PC-9 (cell line): ENCODE measurements around the gene TMTC2.

Experiments used
- CTCF ChIP-seq: fragments of 200-600 bp; sonication (generic); conservative IDR thresholded peaks from 2 replicates; pipeline ENCODE4 v1.6.1; 2017; ENCODE audit warnings: mixed run types, antibody characterized with exemption, mild to moderate bottlenecking, moderate library complexity
- EZH2 ChIP-seq: fragments of 200-600 bp; sonication (generic); IDR thresholded peaks from 2 replicates; pipeline ENCODE4 v1.8.0; 2017; ENCODE audit warnings: antibody characterized with exemption, low read depth

GRCh38 chr12:82788594-82788993 is 101.9 kb downstream of the TMTC2 start:
- TF ChIP-seq CTCF: no peak
- no peak for TF ChIP-seq EZH2
